ENCODE results near the gene WDFY3.

WDFY3 gene

DNA sequence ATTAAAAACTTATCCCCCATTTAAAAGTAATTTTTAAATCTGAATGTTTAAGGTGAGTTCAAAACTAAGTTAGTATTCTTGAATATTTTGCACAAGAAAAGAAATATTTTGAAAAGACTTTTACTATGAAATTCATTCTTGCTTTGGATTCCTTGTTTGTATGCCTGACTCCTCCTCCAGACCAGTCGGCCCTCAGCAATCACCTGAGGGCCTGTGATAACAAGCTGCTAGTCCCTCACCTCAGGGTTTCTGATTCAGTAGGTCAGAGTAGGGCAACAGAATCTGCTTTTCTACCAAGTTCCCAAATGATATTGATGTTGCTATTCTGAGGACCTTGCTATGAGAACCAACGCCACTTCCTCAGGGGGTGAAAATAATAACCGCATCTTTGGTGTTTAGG lies 228.8 kb downstream of the WDFY3 start:
- DNase-seq: no peak
- intact Hi-C loops (cut with DNase I): no loop called here

DNA sequence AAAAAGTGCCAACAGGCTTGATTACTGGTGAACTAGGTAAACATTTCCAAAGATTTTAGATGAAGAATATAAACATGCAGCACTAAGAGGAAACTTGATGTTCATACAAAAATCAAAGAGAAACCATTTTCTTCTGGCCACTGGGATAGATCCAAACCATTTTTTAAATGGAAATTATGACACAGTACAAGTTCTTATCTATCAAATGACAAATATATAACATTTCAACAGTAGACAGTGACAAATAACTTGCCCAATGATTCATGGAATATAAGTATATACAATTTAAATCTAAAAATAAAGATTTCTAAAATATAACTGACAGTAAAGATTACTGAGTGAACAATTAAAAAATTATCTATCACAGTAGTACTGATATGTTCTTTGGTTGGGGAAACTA lies 232.5 kb downstream of the WDFY3 start:
- intact Hi-C loops (cut with DNase I): no loop called here
- DNase-seq: no peak

- no peak for DNase-seq
- intact Hi-C loops (cut with DNase I): no loop called here
Measured at GRCh38 chr4:84733343-84734033, 233.0 kb downstream of the WDFY3 start.

DNA sequence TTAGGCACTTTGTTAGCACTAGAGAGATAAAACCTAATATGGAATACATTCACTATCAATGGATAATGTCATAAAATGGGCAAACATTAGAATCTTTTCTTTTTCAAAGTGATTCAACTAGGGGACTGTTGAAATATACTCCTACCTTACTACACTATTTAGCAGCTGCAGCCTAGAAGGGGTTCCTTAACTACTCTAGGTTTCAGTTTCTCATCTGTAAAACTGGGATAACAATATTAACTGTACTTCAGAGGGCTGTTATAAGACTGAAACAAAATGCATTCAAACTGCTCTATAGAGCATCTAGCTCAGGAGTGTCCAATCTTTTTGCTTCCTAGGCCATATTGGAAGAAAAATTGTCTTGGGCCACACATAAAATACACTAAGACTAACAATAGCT lies 236.1 kb downstream of the WDFY3 start:
- intact Hi-C loops (cut with DNase I): no loop called here

DNA sequence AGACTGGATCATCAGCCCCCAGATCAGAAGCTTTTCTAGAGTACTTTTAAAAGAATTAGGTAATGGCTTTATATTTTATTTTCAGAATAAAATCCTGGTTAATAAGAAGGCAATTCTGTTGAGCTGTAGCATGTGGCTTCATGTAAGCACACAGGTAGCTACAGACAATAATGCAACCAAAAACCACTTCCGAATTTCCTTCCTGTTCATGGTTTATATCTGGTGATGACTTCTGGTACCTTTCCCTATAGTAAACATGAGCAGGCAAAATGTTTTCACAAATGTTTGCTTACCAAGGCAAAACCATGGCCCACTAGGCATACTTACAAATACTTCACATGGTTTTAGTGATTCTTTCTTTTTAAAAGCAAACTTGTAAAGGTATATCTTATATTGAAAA lies 239.0 kb downstream of the WDFY3 start:
- intact Hi-C loops (cut with DNase I): loop anchor here (10.0 kb wide), 1 partner anchor 143 kb away; the partner anchor contains the start of gene CDS1
- DNase-seq: no peak

More for the DNA sequence above, 236.1 kb downstream of the WDFY3 start:
- DNase-seq: no peak

- DNase-seq: no peak
- intact Hi-C loops (cut with DNase I): loop anchor here (10.0 kb wide), 1 partner anchor 142 kb away; the partner anchor contains the start of gene CDS1
Measured at GRCh38 chr4:84726356-84726755, 240.1 kb downstream of the WDFY3 start.

- intact Hi-C loops (cut with DNase I): loop anchor here (10.0 kb wide), 1 partner anchor 138 kb away; the partner anchor contains the start of gene CDS1
- no peak for DNase-seq
Measured at GRCh38 chr4:84722720-84723119, 243.8 kb downstream of the WDFY3 start.

GRCh38 chr4:84719115-84719514 lies 247.4 kb downstream of the WDFY3 start:
- no peak for DNase-seq
- intact Hi-C loops (cut with DNase I): no loop called here

- intact Hi-C loops (cut with DNase I): no loop called here
Measured at GRCh38 chr4:84718699-84719098, 247.8 kb downstream of the WDFY3 start.

DNA sequence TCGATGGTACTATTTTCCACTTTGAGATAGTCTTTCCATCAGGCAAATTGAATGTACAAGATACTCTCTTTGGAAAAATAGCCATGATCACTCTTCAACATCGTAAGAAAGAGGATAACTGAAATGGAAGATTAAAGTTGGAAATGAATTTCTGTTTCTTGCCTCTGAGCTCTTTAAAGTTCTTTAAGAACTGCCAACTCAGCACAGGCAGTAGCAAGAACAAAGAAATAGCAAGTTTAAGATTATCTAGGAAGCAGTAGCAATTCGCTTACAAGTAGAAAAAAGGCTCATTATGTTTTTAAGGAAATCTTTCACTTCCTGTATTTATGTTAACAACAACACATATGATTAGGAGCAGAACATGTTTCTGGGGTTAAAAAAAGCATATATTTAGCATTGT lies 255.9 kb downstream of the WDFY3 start:
- DNase-seq: no peak
- intact Hi-C loops (cut with DNase I): no loop called here

More at GRCh38 chr4:84718699-84719098, 247.8 kb downstream of the WDFY3 start:
- DNase-seq: no peak

- no peak for DNase-seq
- intact Hi-C loops (cut with DNase I): no loop called here
Measured at GRCh38 chr4:84708406-84709135, 257.9 kb downstream of the WDFY3 start.

GRCh38 chr4:84706286-84706685 lies 260.2 kb downstream of the WDFY3 start:
- DNase-seq: no peak
- intact Hi-C loops (cut with DNase I): no loop called here

DNA sequence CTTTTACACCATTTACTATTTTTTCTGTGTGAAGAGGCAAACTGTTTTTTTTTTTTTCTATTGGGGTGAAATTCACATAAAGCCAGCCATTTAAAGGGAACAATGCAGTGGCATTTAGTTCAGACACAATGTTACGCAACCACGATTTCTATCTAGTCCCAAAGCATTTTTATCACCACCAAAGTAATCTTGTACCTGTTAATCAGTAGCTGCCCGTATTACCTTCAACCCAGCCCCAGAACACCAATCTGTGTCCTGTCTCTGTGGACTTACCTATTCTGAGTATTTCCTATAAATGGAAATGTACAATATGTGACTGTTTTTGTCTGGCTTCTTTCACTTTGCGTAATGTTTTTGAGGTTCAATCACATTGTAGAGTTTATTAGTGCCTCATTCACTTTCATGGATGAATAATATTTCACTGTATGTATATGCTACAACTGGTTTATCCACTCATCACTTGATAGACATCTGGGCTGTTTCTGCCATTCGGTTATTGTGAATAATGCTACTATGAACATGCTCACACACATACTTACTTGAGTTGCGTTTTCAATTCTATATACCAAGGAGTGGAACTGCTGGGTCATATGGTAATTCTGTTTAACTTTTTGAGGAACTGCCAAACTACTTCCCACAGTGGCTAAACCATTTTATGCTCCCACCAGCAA lies 267.4 kb downstream of the WDFY3 start:
- intact Hi-C loops (cut with DNase I): no loop called here
- DNase-seq: no peak

DNA sequence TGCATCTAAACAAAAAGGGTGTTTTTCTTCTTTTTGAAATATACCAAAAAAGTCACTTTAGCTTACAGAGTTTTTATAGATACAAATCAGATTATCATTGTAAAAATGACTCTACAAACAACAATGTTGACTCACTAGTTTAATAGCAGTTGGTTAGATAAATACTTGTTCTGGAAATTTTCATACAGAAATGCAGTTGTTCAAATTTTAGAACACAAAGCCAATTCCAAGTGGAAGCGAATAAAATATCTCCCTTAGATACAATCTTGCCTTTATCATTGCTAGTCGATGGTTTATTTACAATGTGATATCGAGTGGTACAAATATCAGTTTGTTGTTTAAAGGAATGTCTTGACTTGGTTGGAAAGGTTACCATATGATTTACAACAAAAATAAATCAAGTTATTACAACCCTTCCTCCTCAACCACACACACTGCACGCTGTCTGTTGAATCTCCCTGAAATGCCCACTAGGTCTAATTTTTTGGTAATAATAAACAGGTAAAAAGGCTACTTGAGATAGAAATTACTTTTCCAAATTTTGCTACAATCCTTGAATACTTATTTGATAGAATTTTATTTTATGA lies 268.8 kb downstream of the WDFY3 start:
- no peak for DNase-seq
- intact Hi-C loops (cut with DNase I): no loop called here

DNA sequence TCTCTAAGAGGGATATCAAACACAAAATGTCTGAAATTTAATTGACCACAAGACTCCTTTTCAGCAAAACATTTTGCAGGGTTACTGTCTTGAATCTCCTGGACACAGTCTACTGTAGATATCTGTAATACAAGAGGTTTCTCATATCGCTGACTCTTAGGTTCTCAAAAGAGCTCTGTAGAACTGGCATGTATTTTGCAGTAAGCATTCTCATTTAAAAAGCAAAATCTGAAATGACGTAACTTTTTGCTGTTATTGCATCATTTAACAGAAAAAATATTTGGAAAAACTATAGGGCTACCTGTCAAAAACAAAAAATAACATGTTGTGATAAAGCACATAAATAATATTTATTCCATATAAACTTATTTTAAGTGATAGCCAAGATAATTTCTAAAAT lies 269.3 kb downstream of the WDFY3 start:
- intact Hi-C loops (cut with DNase I): no loop called here
- DNase-seq: no peak

- intact Hi-C loops (cut with DNase I): no loop called here
- DNase-seq: no peak
Measured at GRCh38 chr4:84691800-84692199, 274.7 kb downstream of the WDFY3 start.

DNA sequence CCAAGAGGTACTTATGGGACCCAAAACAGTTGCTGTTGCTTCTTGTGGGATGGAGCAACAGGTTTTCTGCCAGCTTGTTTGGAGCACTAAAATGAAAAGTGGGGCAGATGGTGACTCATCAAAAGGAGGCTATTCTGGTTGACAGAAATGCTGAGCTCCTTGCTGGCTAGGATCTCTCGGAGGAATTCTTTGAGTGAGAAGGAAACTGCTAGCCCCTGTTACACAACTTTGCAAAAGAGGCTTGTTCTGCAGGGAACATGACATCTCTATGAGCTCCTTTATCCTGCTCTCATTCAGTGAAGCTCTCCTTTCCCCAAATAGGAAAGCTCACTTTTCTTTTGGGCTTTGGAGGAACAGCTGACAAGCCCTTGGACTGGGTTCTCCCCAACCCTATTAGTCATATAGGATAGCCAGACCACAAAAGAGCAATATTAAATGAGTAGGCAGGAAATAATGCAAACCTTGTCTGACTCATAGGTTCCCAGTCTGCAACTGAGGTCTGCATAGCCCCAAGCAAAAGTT lies 275.3 kb downstream of the WDFY3 start:
- intact Hi-C loops (cut with DNase I): no loop called here
- peak in 3 of 10 donors; percentile 20 to 81 (median 22) for DNase-seq

GRCh38 chr4:84690481-84690880 lies 276.0 kb downstream of the WDFY3 start:
- intact Hi-C loops (cut with DNase I): no loop called here
- no peak for DNase-seq

DNA sequence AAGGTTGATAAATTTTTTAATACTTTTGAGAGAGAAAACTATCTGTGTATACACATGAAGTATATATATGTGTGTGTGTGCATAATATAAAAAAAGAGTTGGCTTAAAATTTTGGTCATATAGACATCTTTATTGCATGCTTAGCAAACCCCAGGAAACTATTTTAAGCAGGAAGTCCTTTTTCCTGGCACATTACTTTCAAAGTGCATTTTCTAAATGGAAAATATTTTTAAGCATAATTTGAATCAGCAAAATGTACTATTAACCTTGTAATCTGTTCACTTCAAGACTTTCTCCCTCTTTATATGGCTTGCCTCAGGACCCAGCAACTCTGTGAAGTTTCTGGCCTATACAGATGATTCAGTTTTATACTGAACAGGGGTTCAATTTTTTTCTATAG lies 277.3 kb downstream of the WDFY3 start:
- intact Hi-C loops (cut with DNase I): loop anchor here (10.0 kb wide), 1 partner anchor 104 kb away; the partner anchor contains the start of gene CDS1
- DNase-seq: no peak

- intact Hi-C loops (cut with DNase I): loop anchor here (10.0 kb wide), 1 partner anchor 104 kb away; the partner anchor contains the start of gene CDS1
- DNase-seq: no peak
Measured at GRCh38 chr4:84688605-84689004, 277.9 kb downstream of the WDFY3 start.

Data from posterior cingulate gyrus (tissue), 11 donors.